Uterus (tissue), 2 donors: ENCODE data around the gene THOC5.

Experiments
- POLR2A ChIP-seq, 2 donors: fragments of 450-650 bp; IDR thresholded peaks; one replicate each; pipeline ENCODE4 v1.6.1; 2016; ENCODE audit warnings: antibody characterized with exemption in 2 of 2, mild to moderate bottlenecking in 1 of 2, moderate library complexity in 1 of 2
- TF ChIP-seq, protein P1 (sequence below), 4 experiments: fragments of 200-600 bp in 2 of 4; fragments of 450-650 bp in 2 of 4; sonication (generic) in 2 of 4; IDR thresholded peaks; one replicate each; pipeline ENCODE4 v1.5.1; 2016 to 2019; ENCODE audit warnings: antibody characterized with exemption in 4 of 4, mild to moderate bottlenecking in 2 of 4, moderate library complexity in 1 of 4

GRCh38 chr22:29570912-29571549, 17.5 kb upstream of the THOC5 start:
- TF ChIP-seq, protein P1, sequence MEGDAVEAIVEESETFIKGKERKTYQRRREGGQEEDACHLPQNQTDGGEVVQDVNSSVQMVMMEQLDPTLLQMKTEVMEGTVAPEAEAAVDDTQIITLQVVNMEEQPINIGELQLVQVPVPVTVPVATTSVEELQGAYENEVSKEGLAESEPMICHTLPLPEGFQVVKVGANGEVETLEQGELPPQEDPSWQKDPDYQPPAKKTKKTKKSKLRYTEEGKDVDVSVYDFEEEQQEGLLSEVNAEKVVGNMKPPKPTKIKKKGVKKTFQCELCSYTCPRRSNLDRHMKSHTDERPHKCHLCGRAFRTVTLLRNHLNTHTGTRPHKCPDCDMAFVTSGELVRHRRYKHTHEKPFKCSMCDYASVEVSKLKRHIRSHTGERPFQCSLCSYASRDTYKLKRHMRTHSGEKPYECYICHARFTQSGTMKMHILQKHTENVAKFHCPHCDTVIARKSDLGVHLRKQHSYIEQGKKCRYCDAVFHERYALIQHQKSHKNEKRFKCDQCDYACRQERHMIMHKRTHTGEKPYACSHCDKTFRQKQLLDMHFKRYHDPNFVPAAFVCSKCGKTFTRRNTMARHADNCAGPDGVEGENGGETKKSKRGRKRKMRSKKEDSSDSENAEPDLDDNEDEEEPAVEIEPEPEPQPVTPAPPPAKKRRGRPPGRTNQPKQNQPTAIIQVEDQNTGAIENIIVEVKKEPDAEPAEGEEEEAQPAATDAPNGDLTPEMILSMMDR (IDR thresholded peaks at IDR 0.05): no peak
- TF ChIP-seq POLR2A (IDR thresholded peaks at IDR 0.05): no peak
